H1 (cell line): Measurements from ENCODE around the gene LRTM2. TPM values are rescaled to one million over a fixed set of nuclear protein-coding genes. Genes with fewer than 3 reads are reported as not detected.

Source experiments
- CREB1 ChIP-seq: IDR thresholded peaks from 2 replicates; pipeline ENCODE4 v1.6.1; 2012; ENCODE audit warnings: inconsistent platforms
- KDM1A ChIP-seq: fragments of 200-600, 300-600 bp; sonication (generic); IDR thresholded peaks from 2 replicates; pipeline ENCODE4 v1.7.1; 2016; ENCODE audit warnings: mild to moderate bottlenecking, low read length, borderline replicate concordance
- RXRA ChIP-seq: IDR thresholded peaks from 2 replicates; pipeline ENCODE4 v1.6.1; 2011; ENCODE audit warnings: low read depth, mild to moderate bottlenecking, low read length, moderate library complexity; ENCODE audit not compliant: insufficient read depth
- TBP ChIP-seq: IDR thresholded peaks from 2 replicates; pipeline ENCODE4 v1.6.1; 2011; ENCODE audit warnings: low read depth, low read length, improper control_type of control experiment
- ZNF274 ChIP-seq: IDR thresholded peaks from 2 replicates; pipeline ENCODE4 v1.7.0; 2012; ENCODE audit warnings: low read length, borderline replicate concordance; ENCODE audit errors: extremely low read depth
- polyA plus RNA-seq, 7 experiments: library from polyadenylated mRNA; depleted of rRNA in 3 of 7; stranded (reverse) in 5 of 7; unstranded in 2 of 7; fragments of >200 nt in 5 of 7; fragments of 200-250 nt in 2 of 7; gene quantifications; 1 replicate in 5 of 7; 2 replicates in 1 of 7; 4 replicates in 1 of 7; pipeline versions ENCODE4 v1.2.1 to v1.2.3, GENCODE V29; 2011 to 2013; ENCODE audit warnings: missing spikeins in 2 of 7, mixed read lengths in 2 of 7
- total RNA-seq: library from RNA; stranded (reverse); fragmentation: NEBNext Ultra II Directional; extraction: Animal tissue kit (Norgen Biotek cat#: 25700); gene quantifications from 2 replicates; pipeline ENCODE4 v1.2.1, GENCODE V29; 2021

The LRTM2 gene
- total and polyA plus RNA-seq, 2 of the 8 experiments (the other 6 are each of a cell fraction or from before 2014, with no cell fraction given): 0.06 TPM; not detected in 1

DNA sequence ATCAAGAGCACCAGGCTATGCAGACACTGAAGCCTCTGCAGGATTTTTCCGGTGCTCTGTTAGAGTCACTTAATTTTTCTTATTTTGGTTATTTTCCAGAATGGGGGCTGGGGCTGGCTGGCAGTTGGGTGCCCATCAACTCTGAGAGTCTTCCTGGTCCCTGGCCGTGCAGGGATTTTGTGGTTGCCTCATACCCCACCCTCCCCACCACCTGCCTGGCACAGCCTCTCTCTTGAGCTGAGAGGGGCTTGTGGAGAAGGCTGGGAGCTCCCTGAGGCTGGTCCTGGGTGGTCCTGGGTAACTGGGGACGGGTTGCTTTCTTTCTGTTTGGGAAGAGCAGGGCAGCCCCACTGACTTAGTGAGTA, 23.3 kb downstream of the LRTM2 start (continued):
- TF ChIP-seq CREB1 (no peak), RXRA (no peak), TBP (no peak), ZNF274 (no peak), KDM1A (no peak)
